NCI-H2107 (cell line): ENCODE data around the gene ELOVL1.
"Not testable (repeated sequence)": the region's sequence is repeated elsewhere in the genome, so short reads cannot be mapped to it uniquely, and the experiment has no call there.

Source experiments
- DNase-seq: peaks from one replicate; lab custom pipeline; 2025; lab: John Stamatoyannopoulos, UW

Gene ELOVL1

DNA sequence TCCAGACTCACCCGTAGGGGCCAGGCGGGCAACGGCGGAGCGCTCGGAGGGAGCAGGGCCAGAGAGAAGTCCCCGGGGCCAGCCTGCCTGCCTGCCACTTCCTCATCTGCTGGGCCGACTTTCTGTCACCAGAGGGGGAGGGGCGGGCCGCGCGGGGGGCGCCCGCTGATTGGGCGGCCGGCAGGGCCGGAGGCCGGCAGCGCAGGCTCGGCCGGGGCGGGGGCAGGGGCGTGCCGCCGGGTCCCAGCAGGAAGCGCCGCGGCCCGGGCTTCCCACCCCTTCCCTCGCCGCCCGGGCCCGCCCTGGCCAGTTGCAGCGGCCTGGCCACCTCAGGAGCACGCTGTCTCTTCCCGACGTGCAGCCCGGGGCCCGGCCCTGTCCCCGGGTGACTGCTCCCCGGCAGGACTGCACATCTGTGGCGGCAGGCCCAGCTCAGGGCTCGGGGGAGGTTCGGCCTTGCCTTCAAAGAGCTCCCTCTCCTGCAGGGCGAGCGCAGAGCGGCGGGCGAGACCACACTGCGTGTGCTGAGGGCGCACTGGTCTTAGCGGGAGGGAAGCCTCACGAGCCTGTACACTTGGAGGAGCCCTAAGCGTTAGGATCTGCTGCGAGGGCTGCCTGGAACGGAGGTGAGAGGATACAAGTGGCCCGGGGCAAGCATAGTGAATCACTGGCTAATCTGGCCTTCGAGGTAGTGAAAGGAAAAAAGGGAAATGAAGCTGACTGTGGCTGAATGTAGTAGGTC lies at the start of gene ELOVL1:
Gene ELOVL1 (minus strand): TSS at position 108 of the 742 bp plus-strand sequence. CDS start 2,402 bp downstream, outside the sequence.
- peak; percentile 84 for DNase-seq

GRCh38 chr1:43415901-43416300 lies 48.1 kb upstream of the ELOVL1 start:
- no peak for DNase-seq

- no peak for DNase-seq
Measured at GRCh38 chr1:43414634-43415223, 46.9 kb upstream of the ELOVL1 start.

- not testable (repeated sequence) for DNase-seq
Measured at GRCh38 chr1:43413426-43413825, 45.6 kb upstream of the ELOVL1 start.

- no peak for DNase-seq
Measured at GRCh38 chr1:43410571-43410970, 42.8 kb upstream of the ELOVL1 start.

DNA sequence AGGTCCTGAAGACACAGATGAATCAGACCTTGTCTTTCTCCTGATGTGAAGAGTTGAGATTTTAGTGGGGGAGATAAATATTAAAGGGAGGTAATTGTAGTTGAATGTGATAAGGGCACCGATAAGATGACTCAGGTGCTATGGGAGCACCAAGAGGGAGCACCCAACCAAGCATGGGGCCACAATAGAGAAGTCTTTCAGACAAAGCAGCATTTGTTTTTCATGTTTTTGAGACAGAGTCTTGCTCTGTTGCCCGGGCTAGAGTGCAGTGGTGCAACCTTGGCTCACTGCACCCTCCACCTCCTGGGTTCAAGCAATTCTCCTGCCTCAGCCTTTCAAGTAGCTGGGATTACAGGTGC lies 38.0 kb upstream of the ELOVL1 start:
- DNase-seq = no peak

- DNase-seq = no peak
Measured at GRCh38 chr1:43405219-43405875, 37.5 kb upstream of the ELOVL1 start.

DNA sequence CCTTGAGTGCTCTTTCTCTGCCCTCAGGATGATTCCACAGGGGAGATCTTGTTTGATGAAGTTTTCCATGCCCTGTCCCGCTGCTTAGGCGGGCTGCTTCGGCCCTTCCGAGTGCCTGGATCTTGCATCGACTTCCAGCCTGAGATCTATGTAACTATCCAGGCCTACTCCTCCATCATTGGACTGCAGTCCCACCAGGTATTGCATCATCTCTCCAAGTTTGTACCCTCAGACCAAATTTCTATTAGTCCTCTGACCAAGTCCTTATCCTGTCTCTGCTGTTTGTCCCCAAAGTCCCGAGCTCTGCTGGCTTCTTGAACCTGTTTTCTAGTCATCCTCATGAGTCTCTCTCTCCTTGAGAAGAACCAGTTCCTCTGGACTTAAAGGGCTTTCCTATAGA lies 36.5 kb upstream of the ELOVL1 start:
- DNase-seq = no peak

DNA sequence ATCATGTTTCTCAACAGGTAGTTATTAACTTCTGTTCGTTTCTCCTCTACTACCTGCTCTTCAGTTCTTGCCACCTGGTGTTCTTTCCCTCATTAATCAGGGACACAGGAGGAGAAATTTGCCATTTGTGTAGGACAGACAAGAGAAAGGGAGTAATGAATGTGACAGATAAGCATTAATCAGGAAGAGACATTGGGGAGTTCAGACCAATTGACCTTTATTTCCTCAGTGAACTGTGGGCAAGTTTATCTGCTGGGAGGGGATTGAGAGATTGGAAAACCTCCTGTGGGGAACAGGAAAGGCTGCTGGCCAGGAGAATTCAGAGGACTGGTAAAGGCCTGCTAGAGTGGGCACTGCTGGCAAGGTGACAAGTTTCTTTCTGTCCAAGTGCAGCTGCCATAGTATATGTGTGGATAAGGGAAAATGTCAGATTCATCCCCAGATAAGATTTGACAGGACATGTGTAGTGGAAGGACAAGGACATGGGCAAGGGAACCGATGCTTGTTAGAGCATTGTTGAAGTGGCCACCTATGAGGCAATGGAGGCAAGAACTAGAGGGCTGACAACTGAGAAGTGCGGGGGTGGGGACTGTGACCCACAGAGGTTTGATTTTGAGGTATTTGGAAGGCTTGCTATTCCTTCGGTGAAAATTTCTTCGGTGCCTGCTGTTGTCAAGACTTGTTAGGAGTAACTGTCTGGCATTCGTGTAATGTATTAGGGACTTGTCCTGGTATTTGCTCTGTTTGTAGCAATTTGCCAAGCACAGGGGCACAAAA lies 34.5 kb upstream of the ELOVL1 start:
- DNase-seq = no peak

GRCh38 chr1:43400441-43400840 lies 32.6 kb upstream of the ELOVL1 start:
- DNase-seq = not testable (repeated sequence)

DNA sequence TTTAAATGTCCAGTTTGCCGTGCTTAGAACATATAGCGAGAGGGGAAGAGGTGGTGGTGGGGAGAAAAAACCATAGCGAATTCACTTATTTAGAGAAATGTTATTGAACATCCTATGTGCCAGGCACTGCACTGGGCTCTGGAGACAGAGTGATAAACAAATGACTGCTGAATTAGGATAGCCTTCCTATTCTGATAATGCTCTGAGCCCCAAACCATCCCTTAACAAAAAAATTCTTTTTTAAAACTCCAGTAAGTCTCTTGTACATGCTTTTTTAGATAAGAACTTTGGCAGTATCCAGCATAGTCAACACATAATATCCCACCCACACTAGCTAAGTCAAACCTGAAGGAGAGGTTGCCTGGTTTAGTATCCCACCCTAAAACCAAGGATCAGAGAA lies 30.4 kb upstream of the ELOVL1 start:
- DNase-seq = no peak

GRCh38 chr1:43396059-43396458 lies 28.2 kb upstream of the ELOVL1 start:
- DNase-seq = no peak

DNA sequence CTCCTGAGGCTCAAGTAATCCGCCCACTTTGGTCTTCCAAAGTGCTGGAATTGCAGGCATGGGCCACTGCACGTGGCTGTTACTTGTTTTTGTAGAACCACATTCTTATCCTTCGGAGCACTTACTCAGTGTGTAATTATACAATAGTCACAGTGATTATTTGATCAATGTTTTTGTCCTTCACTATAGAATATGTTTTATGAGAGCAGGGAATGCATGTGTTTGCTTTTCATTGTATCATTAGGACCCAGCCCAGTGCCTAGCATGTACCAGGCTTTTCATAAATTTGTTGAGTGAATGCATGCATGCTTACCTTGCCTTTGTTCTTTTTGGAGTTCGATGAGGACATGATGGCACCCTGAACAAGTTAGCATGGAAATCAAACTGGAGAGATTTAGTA lies 27.7 kb upstream of the ELOVL1 start:
- DNase-seq = no peak

DNA sequence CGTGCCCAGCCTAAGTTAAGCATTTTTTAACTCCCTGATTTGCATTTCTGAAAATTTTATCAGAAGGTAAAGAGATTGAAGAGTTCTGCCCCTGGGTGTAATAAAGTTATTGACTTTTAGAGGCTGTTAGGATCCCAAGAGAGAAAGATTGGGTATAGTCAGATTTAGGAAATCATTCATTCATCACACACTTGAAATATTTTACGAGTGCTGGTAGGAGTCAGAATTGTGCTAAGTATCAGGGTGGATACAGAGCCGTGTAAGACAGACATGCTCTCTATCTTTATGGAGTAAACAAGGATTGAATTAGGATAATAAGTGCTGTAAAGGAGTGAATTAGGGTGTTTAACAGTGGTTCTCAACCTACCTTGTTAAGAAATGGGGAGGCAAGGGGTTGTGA lies 24.9 kb upstream of the ELOVL1 start:
- DNase-seq = no peak

- peak; percentile 86 for DNase-seq
Measured at GRCh38 chr1:43389326-43390313, 21.8 kb upstream of the ELOVL1 start, which contains the start of the genes MED8 and SZT2. Gene MED8 (minus strand): TSS chr1:43389800. CDS start chr1:43389764, 36 bp downstream. Gene SZT2 (plus strand): TSS chr1:43389899. CDS start chr1:43389969, 70 bp downstream.

DNA sequence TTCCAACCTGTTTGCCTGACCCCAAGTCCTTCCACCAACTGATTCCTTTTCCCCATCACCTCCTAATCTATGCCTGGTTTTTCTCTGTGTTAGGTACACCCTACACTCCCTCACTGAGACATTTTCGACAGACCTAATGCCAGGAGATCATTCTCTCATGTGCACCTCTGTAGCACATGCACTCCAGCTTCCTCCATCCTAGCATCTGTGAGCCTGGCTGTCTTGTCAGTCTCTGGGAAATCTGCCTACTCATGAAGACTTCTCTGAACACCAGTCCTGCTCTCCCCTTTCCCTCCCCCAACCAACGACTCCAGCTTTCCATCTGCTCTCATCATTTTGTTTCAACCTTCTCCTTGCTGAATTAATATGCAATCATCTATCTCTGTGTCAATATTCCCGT lies 20.8 kb upstream of the ELOVL1 start:
- no peak for DNase-seq

DNA sequence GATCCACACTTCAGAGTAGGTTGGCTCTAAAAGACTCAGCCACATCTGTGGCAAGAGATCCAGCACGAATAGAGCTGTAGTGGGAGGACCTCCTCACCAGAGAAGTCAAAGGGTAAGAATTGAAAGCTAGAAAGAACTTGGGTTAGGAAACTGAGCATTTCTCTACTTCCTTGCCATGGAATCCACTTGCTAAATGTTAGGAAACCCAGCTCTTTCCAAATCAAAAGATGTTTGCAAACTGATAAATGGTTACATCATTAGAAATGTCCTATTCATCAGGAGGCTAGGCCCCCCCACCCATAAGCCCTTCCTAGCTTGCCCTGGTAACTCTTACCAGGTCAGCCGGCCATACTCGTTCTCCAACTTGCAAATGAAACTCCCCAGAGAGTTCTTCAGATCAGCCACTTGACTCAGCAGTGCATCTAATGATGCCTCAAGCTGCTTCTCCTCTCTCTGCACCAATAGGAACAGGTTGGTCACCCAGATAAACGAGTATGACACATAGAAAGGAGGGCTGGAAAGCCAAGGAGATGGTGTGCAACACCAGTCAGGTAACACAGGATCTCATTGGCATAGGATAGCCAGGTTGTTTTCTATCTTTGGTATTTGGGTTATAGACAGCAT lies 20.3 kb upstream of the ELOVL1 start:
- DNase-seq = no peak

DNA sequence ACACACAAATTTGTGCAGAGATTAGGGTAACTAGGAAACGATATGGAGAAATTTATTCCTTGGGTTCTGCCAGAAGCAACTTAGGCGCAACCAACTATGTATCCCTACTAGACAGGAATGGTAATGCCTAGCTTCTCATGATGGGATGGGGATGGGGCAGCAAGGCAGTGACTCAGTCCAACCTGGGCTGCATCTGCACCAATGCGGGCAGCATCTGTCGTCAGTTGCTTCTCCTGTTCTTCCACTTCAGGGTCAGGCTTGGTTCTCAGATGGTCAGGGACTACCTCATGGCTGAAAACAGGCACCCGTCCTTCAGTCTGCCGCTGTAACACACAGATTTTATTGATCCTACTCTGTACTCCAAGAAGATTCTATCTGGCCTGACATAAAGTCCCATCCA lies 18.9 kb upstream of the ELOVL1 start:
- DNase-seq = no peak

- DNase-seq = no peak
Measured at GRCh38 chr1:43383449-43383848, 15.6 kb upstream of the ELOVL1 start.

GRCh38 chr1:43382027-43382779 lies 14.4 kb upstream of the ELOVL1 start:
- peak; percentile 23 for DNase-seq
